GM20000 (cell line): ENCODE measurements around the gene RBMS3.
A peak's percentile ranks its signal among the peaks of the same experiment; 100 is the strongest.
"Not testable (repeated sequence)": the region's sequence is repeated elsewhere in the genome, so short reads cannot be mapped to it uniquely, and the experiment has no call there.

Source experiments
- DNase-seq: peaks from one replicate; pipeline ENCODE4 v3.0.0; 2012; ENCODE audit warnings: low spot score
- TF ChIP-seq, protein P1 (sequence below): IDR thresholded peaks from 2 replicates; pipeline ENCODE4 v1.5.1; 2012; ENCODE audit warnings: mild to moderate bottlenecking, control low read depth; ENCODE audit errors: extremely low read depth, missing control alignments

Gene RBMS3

DNA sequence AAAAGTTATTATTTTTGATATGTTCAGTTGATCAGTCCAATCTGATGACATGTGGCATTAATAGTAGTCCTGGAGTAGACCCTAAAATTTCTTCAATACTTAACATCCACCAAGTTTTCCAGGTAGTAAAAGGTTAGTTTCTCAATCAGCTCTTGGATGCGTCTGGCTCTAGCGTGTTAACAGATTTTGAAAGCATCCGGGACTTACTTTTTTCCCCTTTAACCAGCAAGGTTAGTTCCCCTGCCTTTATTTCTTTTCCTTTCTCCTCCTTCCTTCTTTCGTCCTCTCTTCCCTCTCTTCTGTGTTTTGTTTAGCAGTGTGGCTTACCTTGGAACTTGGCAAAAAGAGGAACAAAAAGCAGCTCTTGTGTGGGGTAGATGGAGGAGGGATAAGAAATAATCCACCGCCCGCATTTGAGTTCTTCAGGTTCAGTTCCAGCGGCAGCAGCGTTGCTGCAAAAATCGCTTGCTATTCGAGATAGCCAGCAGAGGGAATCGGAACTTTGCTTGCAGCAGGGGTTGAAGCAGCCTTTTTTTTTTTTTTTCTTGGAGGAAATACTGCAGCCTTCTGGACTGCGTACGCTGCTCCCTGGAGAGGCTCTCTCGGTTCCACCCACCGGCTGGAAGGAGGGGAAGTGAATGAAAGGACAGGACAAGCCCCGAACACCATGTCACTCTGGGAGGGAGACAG, at the start of gene RBMS3:
TSS of gene RBMS3 (plus strand) at position 668 of the 690 bp plus-strand sequence.
- peak; percentile 28 for DNase-seq
- TF ChIP-seq, protein P1, sequence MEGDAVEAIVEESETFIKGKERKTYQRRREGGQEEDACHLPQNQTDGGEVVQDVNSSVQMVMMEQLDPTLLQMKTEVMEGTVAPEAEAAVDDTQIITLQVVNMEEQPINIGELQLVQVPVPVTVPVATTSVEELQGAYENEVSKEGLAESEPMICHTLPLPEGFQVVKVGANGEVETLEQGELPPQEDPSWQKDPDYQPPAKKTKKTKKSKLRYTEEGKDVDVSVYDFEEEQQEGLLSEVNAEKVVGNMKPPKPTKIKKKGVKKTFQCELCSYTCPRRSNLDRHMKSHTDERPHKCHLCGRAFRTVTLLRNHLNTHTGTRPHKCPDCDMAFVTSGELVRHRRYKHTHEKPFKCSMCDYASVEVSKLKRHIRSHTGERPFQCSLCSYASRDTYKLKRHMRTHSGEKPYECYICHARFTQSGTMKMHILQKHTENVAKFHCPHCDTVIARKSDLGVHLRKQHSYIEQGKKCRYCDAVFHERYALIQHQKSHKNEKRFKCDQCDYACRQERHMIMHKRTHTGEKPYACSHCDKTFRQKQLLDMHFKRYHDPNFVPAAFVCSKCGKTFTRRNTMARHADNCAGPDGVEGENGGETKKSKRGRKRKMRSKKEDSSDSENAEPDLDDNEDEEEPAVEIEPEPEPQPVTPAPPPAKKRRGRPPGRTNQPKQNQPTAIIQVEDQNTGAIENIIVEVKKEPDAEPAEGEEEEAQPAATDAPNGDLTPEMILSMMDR = peak; percentile 32

DNA sequence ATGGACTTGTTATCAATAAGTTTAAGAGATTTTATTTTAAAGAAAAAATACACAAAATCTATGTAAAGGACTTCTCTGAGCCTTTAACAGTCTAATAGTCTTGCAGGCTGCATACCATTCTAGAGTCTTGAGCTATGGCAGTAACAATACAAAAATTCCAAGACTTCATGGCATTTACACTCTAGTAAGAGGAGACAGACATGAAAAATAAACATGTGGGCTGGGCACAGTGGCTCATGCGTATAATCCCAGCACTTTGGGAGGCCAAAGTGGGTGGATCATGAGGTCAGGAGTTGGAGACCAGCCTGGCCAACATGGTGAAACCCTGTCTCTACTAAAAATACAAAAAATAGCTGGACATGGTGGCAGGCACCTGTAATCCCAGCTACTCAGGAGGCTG, 47.7 kb upstream of the RBMS3 start:
- DNase-seq = not testable (repeated sequence)

DNA sequence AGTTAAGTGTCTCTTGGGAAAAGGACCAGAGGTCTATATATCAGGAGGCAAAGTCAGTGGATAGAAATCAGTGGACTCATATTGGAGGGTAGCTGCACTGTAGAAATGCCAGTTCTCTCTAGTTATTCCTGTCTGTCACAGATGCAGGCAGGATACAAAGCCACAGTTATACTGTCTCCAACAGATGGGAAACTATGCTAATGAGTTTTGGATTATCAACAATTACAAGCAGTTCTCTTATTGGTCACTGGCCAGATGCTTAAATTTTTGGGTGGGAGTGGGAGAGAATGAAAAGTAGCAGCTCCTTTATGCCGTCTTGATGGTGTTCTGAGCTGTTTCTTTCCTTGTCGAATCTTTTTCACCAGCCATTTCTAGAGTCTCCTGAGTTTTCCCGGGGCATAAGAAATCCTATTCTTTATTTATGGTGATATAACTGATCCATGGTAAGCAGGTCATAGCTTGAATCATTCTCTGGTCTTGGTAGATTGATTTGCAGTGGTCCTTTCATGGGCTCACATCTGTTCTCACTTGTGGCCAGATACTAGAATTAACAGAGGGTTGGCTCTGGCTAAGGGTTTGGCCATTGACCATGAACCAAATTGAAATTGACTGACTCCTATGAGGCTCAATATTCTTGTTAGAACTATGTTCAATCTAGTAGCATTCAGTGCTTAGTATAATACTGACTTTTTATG, 44.6 kb upstream of the RBMS3 start:
- TF ChIP-seq, protein P1 = no peak
- no peak for DNase-seq

DNA sequence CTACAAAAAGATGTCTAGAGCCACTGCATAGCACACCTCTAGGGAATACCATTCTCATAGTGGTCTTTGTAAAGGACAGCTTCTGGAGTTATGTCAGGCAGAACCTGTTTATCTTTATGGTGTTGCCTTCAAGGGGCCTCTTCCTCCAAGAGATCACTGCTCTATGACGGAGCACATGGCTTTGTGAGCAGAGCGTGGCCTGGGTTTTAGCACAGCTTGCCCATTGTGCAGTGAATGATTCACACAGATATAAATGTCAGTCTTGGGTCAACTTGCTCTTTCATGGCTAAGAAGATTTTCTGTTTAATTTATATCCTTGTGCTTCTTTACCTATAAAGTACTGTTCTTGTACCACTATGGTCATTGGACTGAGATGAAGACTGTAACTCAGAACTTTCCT, 41.5 kb upstream of the RBMS3 start:
- TF ChIP-seq, protein P1 = no peak
- no peak for DNase-seq

DNA sequence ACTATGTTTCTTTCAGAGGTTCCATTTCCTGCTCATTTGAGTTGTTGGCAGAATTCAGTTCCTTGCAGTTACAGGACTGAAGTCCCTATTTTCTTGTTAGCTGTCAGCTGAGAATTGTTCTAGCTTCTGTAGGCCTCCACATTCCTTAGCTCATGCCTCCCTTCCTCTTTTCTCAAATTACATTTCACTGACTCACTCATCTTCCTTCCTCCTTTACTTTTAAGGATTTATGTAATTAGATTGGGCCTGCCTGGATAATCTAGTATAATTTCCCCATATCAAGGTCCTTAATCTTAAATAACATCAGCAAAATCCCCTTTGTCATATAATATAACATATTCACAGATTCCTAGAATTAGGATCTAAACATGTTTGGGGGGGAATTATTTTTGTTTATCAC, 40.6 kb upstream of the RBMS3 start:
- no peak for DNase-seq
- TF ChIP-seq, protein P1 = no peak

DNA sequence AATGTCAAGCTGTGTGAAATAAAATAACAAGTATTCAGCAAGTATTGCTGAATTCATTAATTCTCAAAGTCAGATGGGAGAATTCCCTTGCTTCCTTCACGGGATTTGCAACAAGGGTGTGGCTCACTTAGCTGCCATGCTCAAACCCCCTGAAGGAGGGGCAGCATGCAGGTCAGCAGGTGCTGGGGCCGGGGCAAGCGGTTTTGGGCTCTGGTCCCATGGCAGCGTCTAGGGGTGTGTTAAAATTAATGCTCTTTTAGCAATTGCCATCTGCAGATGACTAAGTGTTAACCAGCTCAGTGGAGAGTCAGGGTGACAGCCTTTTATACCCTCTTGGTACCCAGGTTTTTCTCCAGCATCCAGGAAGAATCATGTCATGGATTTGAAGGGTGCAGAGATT, 40.0 kb upstream of the RBMS3 start:
- no peak for DNase-seq
- TF ChIP-seq, protein P1 = no peak

DNA sequence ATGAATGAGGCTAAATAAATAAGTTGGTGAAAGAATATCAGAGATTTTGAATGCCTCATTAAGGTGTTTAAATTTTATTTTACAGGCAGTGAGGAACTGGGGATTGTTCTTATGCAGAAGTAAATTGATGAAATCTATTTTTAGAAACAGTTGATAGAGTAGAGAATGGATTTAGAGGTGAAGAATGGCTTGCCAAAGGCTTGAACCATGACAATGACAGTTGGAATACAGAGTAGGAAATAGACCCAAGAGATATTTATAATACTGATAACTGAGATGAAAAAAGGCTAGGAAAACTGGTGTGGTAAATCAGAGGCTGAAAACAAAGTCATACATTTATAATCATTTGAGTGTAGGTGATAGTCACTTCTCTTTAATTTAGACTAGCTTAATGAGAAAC, 39.0 kb upstream of the RBMS3 start:
- TF ChIP-seq, protein P1 = no peak

DNA sequence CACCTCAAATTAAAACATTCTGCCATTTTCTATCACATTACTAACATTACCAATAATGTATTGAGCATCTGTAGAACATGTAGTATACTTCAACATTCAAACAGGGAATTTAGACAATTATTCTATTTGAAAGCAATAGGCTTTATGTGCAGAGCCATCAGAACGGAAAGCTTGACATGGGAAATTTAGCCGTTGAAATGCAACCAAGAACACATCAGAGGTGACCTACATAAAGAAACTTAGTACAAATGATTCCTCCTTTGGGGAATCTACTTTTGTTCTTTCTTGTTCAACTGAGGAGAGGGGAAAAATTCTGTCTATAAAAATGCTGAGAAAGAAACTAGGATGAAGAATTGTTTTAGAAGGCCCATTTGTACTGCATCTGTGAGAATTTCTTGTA, 38.6 kb upstream of the RBMS3 start:
- DNase-seq = no peak
- TF ChIP-seq, protein P1 = no peak

More for the DNA sequence above, 39.0 kb upstream of the RBMS3 start:
- no peak for DNase-seq
